Fibroblast of mammary gland (primary cell): Measurements from ENCODE around the gene PLA2G5.

Source experiments
- DNase-seq: peaks from one replicate; pipeline ENCODE4 v3.0.0-alpha.2; 2010; ENCODE audit warnings: low read depth
- H3K4me3 ChIP-seq: 2 replicates; pipeline ENCODE4 v1.5.1; 2011; ENCODE audit warnings: low read depth, mild to moderate bottlenecking, low read length, moderate library complexity; ENCODE audit not compliant: control insufficient read depth
- CTCF ChIP-seq: conservative IDR thresholded peaks from 2 replicates; pipeline ENCODE4 v1.5.1; 2011; ENCODE audit warnings: low read depth, low read length, inconsistent platforms; ENCODE audit not compliant: control insufficient read depth, insufficient read depth

PLA2G5 gene

GRCh38 chr1:20112279-20113000, 42.4 kb downstream of the PLA2G5 start:
- DNase-seq = peak; percentile 29
- TF ChIP-seq CTCF = no peak
- H3K4me3 ChIP-seq = no peak overlapping the region

GRCh38 chr1:20114021-20114648, 44.1 kb downstream of the PLA2G5 start:
- no peak for DNase-seq

GRCh38 chr1:20115479-20115878, 45.5 kb downstream of the PLA2G5 start:
- no peak overlapping the region for H3K4me3 ChIP-seq
- no peak for DNase-seq
- TF ChIP-seq CTCF = no peak

More at GRCh38 chr1:20114021-20114648, 44.1 kb downstream of the PLA2G5 start:
- H3K4me3 ChIP-seq = no peak overlapping the region
- no peak for TF ChIP-seq CTCF

GRCh38 chr1:20115916-20116315, 45.9 kb downstream of the PLA2G5 start:
- no peak for TF ChIP-seq CTCF
- no peak overlapping the region for H3K4me3 ChIP-seq
- no peak for DNase-seq

- TF ChIP-seq CTCF = no peak
- no peak overlapping the region for H3K4me3 ChIP-seq
- no peak for DNase-seq
Measured at GRCh38 chr1:20117236-20117635, 47.2 kb downstream of the PLA2G5 start.

- TF ChIP-seq CTCF = no peak
- DNase-seq = no peak
Measured at GRCh38 chr1:20119347-20119746, 49.4 kb downstream of the PLA2G5 start, which contains the start of gene PLA2G2D. Gene PLA2G2D (minus strand): TSS chr1:20119536. CDS start chr1:20119498, 38 bp downstream.

More at GRCh38 chr1:20119347-20119746, 49.4 kb downstream of the PLA2G5 start, which contains the start of gene PLA2G2D:
- no peak within 1 kb of the TSS for H3K4me3 ChIP-seq
